HCT116 (cell line): ENCODE measurements around the gene SNRNP27. TPM values are rescaled to one million over a fixed set of nuclear protein-coding genes. Genes with fewer than 3 reads are reported as not detected.

Experiments
- ATAC-seq: fragments of 200-7000 bp; cut with Tn5 transposase; 2 replicates; pipeline ENCODE4 v1.9.1; 2020; ENCODE audit warnings: mild to moderate bottlenecking, moderate library complexity
- BruUV-seq: library from RNA; stranded (reverse); fragments of 400-500 nt; replicated peaks from 2 replicates; lab custom pipeline; 2021; lab: Mats Ljungman, UMichigan
- CTCF ChIA-PET: fragments of 300-600 bp; sonication (Branson Sonifier 250); formaldehyde crosslinking; loops from one replicate; lab custom pipeline; 2021; ENCODE audit warnings: antibody characterized with exemption; lab: Charles Lee
- POLR2A ChIA-PET: fragments of 300-600, 350-600 bp; sonication (Branson Sonifier 250); formaldehyde crosslinking; loops from one replicate; lab custom pipeline; 2021; ENCODE audit warnings: antibody characterized with exemption; lab: Charles Lee
- RAD21 ChIA-PET, 2 experiments: fragments of 300-600 bp; sonication (Branson Sonifier 250); formaldehyde crosslinking; loops; one replicate each; lab custom pipeline; 2023; ENCODE audit warnings: low total read pairs in 2 of 2; ENCODE audit not compliant: uncharacterized antibody in 2 of 2, unreplicated experiment in 2 of 2, low non-redundant PET in 1 of 2; lab: Charles Lee
- DNase-seq: peaks from one replicate; pipeline ENCODE4 v3.0.0-alpha.2; 2010; ENCODE audit warnings: low read depth, low spot score
- H2AFZ ChIP-seq: fragments of 200-600 bp; shearing (Covaris generic), sonication (generic); 2 replicates; pipeline ENCODE4 v1.6.1; 2017; ENCODE audit warnings: low read depth, mixed run types, mixed read lengths, antibody characterized with exemption, low read length; ENCODE audit not compliant: poor library complexity, severe bottlenecking
- H3K27ac ChIP-seq: 2 replicates; pipeline ENCODE4 v1.5.1; 2012; ENCODE audit warnings: low read depth, low read length
- H3K27me3 ChIP-seq: fragments of 200-600 bp; sonication (generic); 2 replicates; pipeline ENCODE4 v1.6.1; 2016; ENCODE audit warnings: mixed run types, low read length, mixed read lengths; ENCODE audit not compliant: insufficient read depth
- H3K36me3 ChIP-seq, 2 experiments: fragments of 200-500 bp in 1 of 2; fragments of 200-600 bp in 1 of 2; sonication (Bioruptor generic) in 1 of 2; sonication (generic) in 1 of 2; 2 replicates each; pipeline versions ENCODE4 v1.5.1 to v1.6.1; 2014 to 2016; ENCODE audit warnings: low read length in 2 of 2, inconsistent platforms in 1 of 2, mixed read lengths in 1 of 2, mixed run types in 1 of 2; ENCODE audit not compliant: insufficient read depth in 2 of 2, control insufficient read depth in 1 of 2
- H3K4me1 ChIP-seq, 2 experiments: fragments of 200-600 bp in 1 of 2; sonication (generic) in 1 of 2; 2 replicates each; pipeline versions ENCODE4 v1.5.1 to v1.6.1; 2012 to 2017; ENCODE audit warnings: low read length in 2 of 2, inconsistent platforms in 1 of 2, mild to moderate bottlenecking in 1 of 2, mixed read lengths in 1 of 2, mixed run types in 1 of 2, moderate library complexity in 1 of 2; ENCODE audit not compliant: insufficient read depth in 2 of 2, control insufficient read depth in 1 of 2
- H3K4me2 ChIP-seq: fragments of 200-600 bp; sonication (generic); 2 replicates; pipeline ENCODE4 v1.6.1; 2017; ENCODE audit warnings: mixed run types, low read length, mixed read lengths
- H3K4me3 ChIP-seq, 2 experiments: fragments of 200-600 bp in 1 of 2; sonication (generic) in 1 of 2; replicated peaks in 1 of 2; 2 replicates each; pipeline ENCODE4 v1.5.1; 2011 to 2016; ENCODE audit warnings: low read length in 2 of 2, control low read depth in 1 of 2, low read depth in 1 of 2, mild to moderate bottlenecking in 1 of 2, mixed read lengths in 1 of 2, mixed run types in 1 of 2
- H3K79me2 ChIP-seq: fragments of 200-600 bp; sonication (generic); 2 replicates; pipeline ENCODE4 v1.6.1; 2017; ENCODE audit warnings: mild to moderate bottlenecking, mixed run types, low read length, moderate library complexity, mixed read lengths; ENCODE audit not compliant: insufficient read depth
- H3K9ac ChIP-seq: fragments of 200-600 bp; sonication (generic); 2 replicates; pipeline ENCODE4 v1.6.1; 2016; ENCODE audit warnings: low read length, mixed read lengths
- H3K9me2 ChIP-seq: fragments of 200-600 bp; sonication (generic), shearing (Covaris generic); 2 replicates; pipeline ENCODE4 v1.6.1; 2017; ENCODE audit warnings: mixed run types, mild to moderate bottlenecking, moderate library complexity; ENCODE audit not compliant: insufficient read depth
- H3K9me3 ChIP-seq, 2 experiments: fragments of 200-500 bp in 1 of 2; fragments of 200-600 bp in 1 of 2; sonication (Bioruptor generic) in 1 of 2; sonication (generic) in 1 of 2; 2 replicates each; pipeline ENCODE4 v1.6.1; 2014 to 2017; ENCODE audit warnings: low read length in 2 of 2, mixed read lengths in 2 of 2, inconsistent platforms in 1 of 2, low read depth in 1 of 2, mild to moderate bottlenecking in 1 of 2, mixed run types in 1 of 2, moderate library complexity in 1 of 2; ENCODE audit not compliant: control insufficient read depth in 1 of 2, insufficient read depth in 1 of 2
- H4K20me1 ChIP-seq: fragments of 200-600 bp; sonication (generic), shearing (Covaris generic); 2 replicates; pipeline ENCODE4 v1.6.1; 2017; ENCODE audit warnings: mixed run types, mild to moderate bottlenecking, moderate library complexity; ENCODE audit not compliant: insufficient read depth
- ATF3 ChIP-seq: IDR thresholded peaks from 2 replicates; pipeline ENCODE4 v1.6.1; 2012
- CBX3 ChIP-seq: IDR thresholded peaks from 2 replicates; pipeline ENCODE4 v1.6.1; 2012; ENCODE audit warnings: low read depth
- CEBPB ChIP-seq: IDR thresholded peaks from 2 replicates; pipeline ENCODE4 v1.6.1; 2012; ENCODE audit warnings: low read depth
- ELF1 ChIP-seq: IDR thresholded peaks from 2 replicates; pipeline ENCODE4 v1.6.1; 2012; ENCODE audit warnings: low read depth, borderline replicate concordance
- EZH2 ChIP-seq: fragments of 200-600 bp; sonication (generic); IDR thresholded peaks from 2 replicates; pipeline ENCODE4 v1.6.1; 2017; ENCODE audit warnings: antibody characterized with exemption, mixed run types
- JUND ChIP-seq: IDR thresholded peaks from 2 replicates; pipeline ENCODE4 v1.6.1; 2012
- MAX ChIP-seq: IDR thresholded peaks from 2 replicates; pipeline ENCODE4 v1.6.1; 2012
- POLR2A ChIP-seq: IDR thresholded peaks from 2 replicates; pipeline ENCODE4 v1.7.0; 2011; ENCODE audit warnings: borderline replicate concordance; ENCODE audit not compliant: insufficient read depth, insufficient read length; ENCODE audit errors: extremely low read depth
- POLR2AphosphoS5 ChIP-seq: IDR thresholded peaks from 2 replicates; pipeline ENCODE4 v1.6.1; 2011; ENCODE audit warnings: mild to moderate bottlenecking, low read depth, low read length, moderate library complexity
- RAD21 ChIP-seq: IDR thresholded peaks from 2 replicates; pipeline ENCODE4 v1.6.1; 2012; ENCODE audit warnings: low read depth, mild to moderate bottlenecking
- SIN3A ChIP-seq: IDR thresholded peaks from 2 replicates; pipeline ENCODE4 v1.6.1; 2012; ENCODE audit warnings: low read depth
- SP1 ChIP-seq: IDR thresholded peaks from 2 replicates; pipeline ENCODE4 v1.6.1; 2012; ENCODE audit warnings: low read depth
- TCF7L2 ChIP-seq: IDR thresholded peaks from 2 replicates; pipeline ENCODE4 v1.7.0; 2011; ENCODE audit warnings: borderline replicate concordance, inconsistent platforms; ENCODE audit not compliant: insufficient read depth, insufficient read length; ENCODE audit errors: extremely low read depth
- YY1 ChIP-seq: IDR thresholded peaks from 2 replicates; pipeline ENCODE4 v1.6.1; 2011; ENCODE audit warnings: low read length, low read depth, moderate library complexity, mild to moderate bottlenecking; ENCODE audit not compliant: insufficient replicate concordance; ENCODE audit errors: extremely low read depth
- ZBTB33 ChIP-seq: IDR thresholded peaks from 2 replicates; pipeline ENCODE4 v1.6.1; 2011; ENCODE audit warnings: mild to moderate bottlenecking, low read length, moderate library complexity; ENCODE audit not compliant: insufficient replicate concordance; ENCODE audit errors: extremely low read depth
- ZFX ChIP-seq: fragments of 450-650 bp; IDR thresholded peaks from 2 replicates; pipeline ENCODE4 v1.6.1; 2017
- ZNF274 ChIP-seq: fragments of 200-500 bp; sonication (Bioruptor generic); IDR thresholded peaks from 2 replicates; pipeline ENCODE4 v1.6.1; 2014; ENCODE audit warnings: mild to moderate bottlenecking, low read depth, low read length, inconsistent platforms
- intact Hi-C: fragments of 100-400 bp; cut with micrococcal nuclease; formaldehyde crosslinking; loops from 2 replicates; pipeline ENCODE4 v1.10.0; 2022
- total RNA-seq: library from RNA; stranded (reverse); gene quantifications from one replicate; pipeline ENCODE4 v1.2.1, GENCODE V29; 2021; ENCODE audit not compliant: unreplicated experiment

Gene SNRNP27
- total RNA-seq, 1 experiment from 2014 or later, result 44.4 TPM

- Histone ChIP-seq H3K79me2 (peaks cover 13% of the 10 kb centered on the region; the same call in 1 of the 2 replicates), H3K9me2 (no peaks in the 10 kb centered on the region), H2AFZ (no peak overlapping the region), H3K36me3 (peaks cover 33 to 43% of the 10 kb centered on the region in 2 experiments), H3K27ac (no peak overlapping the region), H3K4me1 (no peaks in the 10 kb centered on the region), H3K4me2 (no peak overlapping the region), H3K27me3 (no peaks in the 10 kb centered on the region), H3K9ac (no peak overlapping the region), H3K4me3 (no peak overlapping the region), H4K20me1 (no peaks in the 10 kb centered on the region), H3K9me3 (no peaks in the 10 kb centered on the region)
- intact Hi-C loops, result no loop called here
- DNase-seq (no peak), ATAC-seq (no peak)
- POLR2A ChIA-PET, result no interaction called here
- RAD21 ChIA-PET, result no interaction called here
- CTCF ChIA-PET, result no interaction called here
- TF ChIP-seq CEBPB, result no peak
- BruUV-seq, result no TSS peak
These were observed 8.6 kb downstream of the SNRNP27 start for GRCh38 chr2:69902213-69902922.

- no TSS peak for BruUV-seq
- H4K20me1 ChIP-seq, result no peaks in the 10 kb centered on the region
- no peak overlapping the region for H3K9ac ChIP-seq
- no peaks in the 10 kb centered on the region for H3K9me3 ChIP-seq
- no peak overlapping the region for H2AFZ ChIP-seq
- H3K79me2 ChIP-seq, result no peaks in the 10 kb centered on the region
- ATAC-seq (no peak), DNase-seq (no peak)
- CTCF ChIA-PET, result interaction anchor here (1.2 kb wide), 1 partner anchor 182 kb away, joined by 4 read pairs; no protein-coding TSS in a partner anchor
- no peak overlapping the region for H3K4me2 ChIP-seq
- TF ChIP-seq TCF7L2, result no peak
- no peak for TF ChIP-seq YY1
- no peak for TF ChIP-seq CBX3
- no peak for TF ChIP-seq EZH2
- no peak for TF ChIP-seq ZFX
- TF ChIP-seq SP1, result no peak
- no peak for TF ChIP-seq ATF3
- TF ChIP-seq RAD21, result no peak
- no peak for TF ChIP-seq ZNF274
- no peak for TF ChIP-seq POLR2AphosphoS5
- TF ChIP-seq ELF1, result no peak
- TF ChIP-seq POLR2A, result no peak
- no peak for TF ChIP-seq MAX
- no peak for TF ChIP-seq ZBTB33
- no peak for TF ChIP-seq JUND
- no peak for TF ChIP-seq CEBPB
- no peak for TF ChIP-seq SIN3A
- H3K36me3 ChIP-seq, result peaks cover 23 to 29% of the 10 kb centered on the region in 2 experiments
- POLR2A ChIA-PET, result no interaction called here
- H3K27me3 ChIP-seq, result no peaks in the 10 kb centered on the region
- RAD21 ChIA-PET, result no interaction called here
- intact Hi-C loops, result no loop called here
- no peaks in the 10 kb centered on the region for H3K9me2 ChIP-seq
- no peak overlapping the region for H3K27ac ChIP-seq
- H3K4me3 ChIP-seq, result no peak overlapping the region
- H3K4me1 ChIP-seq, result no peaks in the 10 kb centered on the region; a peak in 1 of 4 replicates
These were observed 13.5 kb downstream of the SNRNP27 start for GRCh38 chr2:69907216-69907615.
